Endothelial cell (in vitro differentiated cells): ENCODE data around the gene DHCR7. TPM values are rescaled to one million over a fixed set of nuclear protein-coding genes. Genes with fewer than 3 reads are reported as not detected.
A peak's percentile ranks its signal among the peaks of the same experiment; 100 is the strongest.

Experiments used
- DNase-seq: peaks from one replicate; pipeline ENCODE4 v3.0.0; 2021; ENCODE audit warnings: low spot score
- H3K27ac Mint-ChIP-seq: one replicate; pipeline ENCODE4 v1.8.0; 2021; ENCODE audit warnings: mixed read lengths, inconsistent platforms; ENCODE audit not compliant: unreplicated experiment
- H3K27me3 Mint-ChIP-seq: one replicate; pipeline ENCODE4 v1.8.0; 2021; ENCODE audit warnings: mild to moderate bottlenecking, moderate library complexity, mixed read lengths, inconsistent platforms; ENCODE audit not compliant: unreplicated experiment
- H3K36me3 Mint-ChIP-seq: one replicate; pipeline ENCODE4 v1.8.0; 2021; ENCODE audit warnings: mild to moderate bottlenecking, low read depth, mixed read lengths, inconsistent platforms; ENCODE audit not compliant: unreplicated experiment
- H3K4me1 Mint-ChIP-seq: one replicate; pipeline ENCODE4 v1.8.0; 2021; ENCODE audit warnings: mild to moderate bottlenecking, mixed read lengths, inconsistent platforms; ENCODE audit not compliant: unreplicated experiment
- H3K4me3 Mint-ChIP-seq: one replicate; pipeline ENCODE4 v1.8.0; 2021; ENCODE audit warnings: mild to moderate bottlenecking, mixed read lengths, inconsistent platforms; ENCODE audit not compliant: unreplicated experiment
- H3K9me3 Mint-ChIP-seq: one replicate; pipeline ENCODE4 v1.8.0; 2021; ENCODE audit warnings: mixed read lengths, inconsistent platforms; ENCODE audit not compliant: unreplicated experiment
- total RNA-seq: library from RNA; stranded (reverse); fragmentation: NEBNext Ultra II Directional; extraction: Animal tissue kit (Norgen Biotek cat#: 25700); gene quantifications from one replicate; pipeline ENCODE4 v1.2.1, GENCODE V29; 2021; ENCODE audit not compliant: unreplicated experiment
- TF ChIP-seq, protein P1 (sequence below): fragments of 200-600 bp; sonication (generic); IDR thresholded peaks from one replicate; pipeline ENCODE4 v1.5.0; 2021; ENCODE audit warnings: antibody characterized with exemption; ENCODE audit not compliant: unreplicated experiment

Gene DHCR7
- total RNA-seq, 1 donor from 2014 or later = 130 TPM

DNA sequence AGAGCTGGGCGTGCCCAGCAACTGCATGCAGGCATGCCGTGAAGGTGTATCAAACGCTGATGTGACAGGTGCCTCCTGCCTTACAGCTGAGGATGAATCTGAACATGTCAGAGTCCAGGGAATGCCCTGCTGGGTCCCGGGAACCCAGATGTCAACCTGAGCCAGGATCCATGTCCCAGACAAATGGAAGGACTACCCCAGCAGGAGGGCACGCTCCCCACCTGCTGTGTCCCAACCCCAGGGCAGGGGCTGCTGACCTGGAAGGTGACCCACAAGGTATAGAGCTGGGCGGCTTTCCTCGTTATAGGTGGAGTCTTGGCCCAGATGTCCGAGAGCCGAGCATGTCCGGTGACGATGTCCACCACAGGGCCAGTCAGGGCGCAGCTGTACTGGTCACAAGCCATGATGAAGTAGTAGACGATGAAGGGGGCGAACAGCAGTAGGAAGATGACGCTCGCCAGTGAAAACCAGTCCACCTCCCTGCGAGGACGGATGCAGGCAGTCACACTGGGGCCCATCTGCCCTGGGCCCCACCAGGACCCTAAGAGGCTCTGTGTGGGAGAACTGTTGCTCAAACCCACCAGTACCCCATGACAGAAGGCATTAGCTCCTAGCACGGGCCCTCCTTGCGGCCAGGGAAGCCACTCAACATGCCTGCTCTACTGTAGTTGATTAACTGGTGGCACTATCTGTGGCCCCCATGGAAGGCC lies 4.3 kb downstream of the DHCR7 start:
- no peaks in the 10 kb centered on the region for H3K9me3 Mint-ChIP-seq
- peaks cover 10% of the 10 kb centered on the region for H3K4me1 Mint-ChIP-seq
- peaks cover 30% of the 10 kb centered on the region for H3K36me3 Mint-ChIP-seq
- TF ChIP-seq, protein P1, sequence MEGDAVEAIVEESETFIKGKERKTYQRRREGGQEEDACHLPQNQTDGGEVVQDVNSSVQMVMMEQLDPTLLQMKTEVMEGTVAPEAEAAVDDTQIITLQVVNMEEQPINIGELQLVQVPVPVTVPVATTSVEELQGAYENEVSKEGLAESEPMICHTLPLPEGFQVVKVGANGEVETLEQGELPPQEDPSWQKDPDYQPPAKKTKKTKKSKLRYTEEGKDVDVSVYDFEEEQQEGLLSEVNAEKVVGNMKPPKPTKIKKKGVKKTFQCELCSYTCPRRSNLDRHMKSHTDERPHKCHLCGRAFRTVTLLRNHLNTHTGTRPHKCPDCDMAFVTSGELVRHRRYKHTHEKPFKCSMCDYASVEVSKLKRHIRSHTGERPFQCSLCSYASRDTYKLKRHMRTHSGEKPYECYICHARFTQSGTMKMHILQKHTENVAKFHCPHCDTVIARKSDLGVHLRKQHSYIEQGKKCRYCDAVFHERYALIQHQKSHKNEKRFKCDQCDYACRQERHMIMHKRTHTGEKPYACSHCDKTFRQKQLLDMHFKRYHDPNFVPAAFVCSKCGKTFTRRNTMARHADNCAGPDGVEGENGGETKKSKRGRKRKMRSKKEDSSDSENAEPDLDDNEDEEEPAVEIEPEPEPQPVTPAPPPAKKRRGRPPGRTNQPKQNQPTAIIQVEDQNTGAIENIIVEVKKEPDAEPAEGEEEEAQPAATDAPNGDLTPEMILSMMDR = no peak
- H3K27ac Mint-ChIP-seq = no peak overlapping the region
- peaks cover 5% of the 10 kb centered on the region for H3K27me3 Mint-ChIP-seq
- H3K4me3 Mint-ChIP-seq = no peak overlapping the region
- DNase-seq = no peak

DNA sequence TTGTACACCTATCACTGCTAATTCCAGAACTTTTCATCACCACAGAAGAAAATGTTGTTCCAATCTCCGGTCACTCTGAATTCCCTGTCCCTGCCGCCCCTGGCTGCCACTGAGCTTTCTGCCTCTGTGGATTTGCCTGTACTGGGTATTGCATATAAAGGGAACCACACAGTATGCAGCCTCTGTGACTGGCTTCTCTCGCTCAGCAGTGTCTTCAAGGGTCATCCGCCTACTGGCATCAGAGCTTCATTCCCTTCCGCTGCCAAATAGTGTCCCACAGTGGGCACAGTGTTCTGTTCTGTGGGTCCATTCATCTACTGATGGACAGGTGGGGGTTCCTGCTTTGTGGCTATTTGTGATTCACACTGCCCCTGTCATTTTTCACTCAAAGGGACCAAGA lies 5.3 kb downstream of the DHCR7 start:
- no peak overlapping the region for H3K4me3 Mint-ChIP-seq
- H3K9me3 Mint-ChIP-seq = no peaks in the 10 kb centered on the region
- H3K27me3 Mint-ChIP-seq = peaks cover 4% of the 10 kb centered on the region
- TF ChIP-seq, protein P1 = no peak
- no peak overlapping the region for H3K27ac Mint-ChIP-seq
- no peak for DNase-seq
- peaks cover 9% of the 10 kb centered on the region for H3K4me1 Mint-ChIP-seq
- peaks cover 30% of the 10 kb centered on the region for H3K36me3 Mint-ChIP-seq

DNA sequence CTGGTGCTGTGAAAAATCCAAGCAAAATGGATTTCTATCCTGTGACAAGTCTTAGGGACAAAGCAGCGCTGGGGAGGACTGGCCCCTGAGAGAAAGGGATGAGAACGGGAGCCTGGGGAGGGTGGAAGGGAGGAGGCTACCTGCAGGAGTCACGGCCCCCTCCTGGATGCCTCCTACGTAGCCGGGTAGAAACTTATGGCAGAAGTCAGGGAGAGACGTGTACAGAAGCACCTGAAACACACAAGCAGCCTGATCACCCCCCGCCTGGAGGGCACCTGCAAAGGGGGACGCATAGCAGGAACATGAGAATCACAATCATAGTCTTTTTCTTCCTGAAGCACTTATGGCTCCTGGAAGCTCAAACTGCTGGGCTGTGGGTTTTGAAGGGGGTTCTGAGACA lies 6.1 kb downstream of the DHCR7 start:
- peaks cover 6% of the 10 kb centered on the region for H3K4me1 Mint-ChIP-seq
- H3K27me3 Mint-ChIP-seq = peaks cover 4% of the 10 kb centered on the region
- DNase-seq = no peak
- TF ChIP-seq, protein P1 = no peak
- H3K4me3 Mint-ChIP-seq = no peak overlapping the region
- H3K36me3 Mint-ChIP-seq = peaks cover 30% of the 10 kb centered on the region
- H3K27ac Mint-ChIP-seq = no peak overlapping the region
- no peaks in the 10 kb centered on the region for H3K9me3 Mint-ChIP-seq

DNA sequence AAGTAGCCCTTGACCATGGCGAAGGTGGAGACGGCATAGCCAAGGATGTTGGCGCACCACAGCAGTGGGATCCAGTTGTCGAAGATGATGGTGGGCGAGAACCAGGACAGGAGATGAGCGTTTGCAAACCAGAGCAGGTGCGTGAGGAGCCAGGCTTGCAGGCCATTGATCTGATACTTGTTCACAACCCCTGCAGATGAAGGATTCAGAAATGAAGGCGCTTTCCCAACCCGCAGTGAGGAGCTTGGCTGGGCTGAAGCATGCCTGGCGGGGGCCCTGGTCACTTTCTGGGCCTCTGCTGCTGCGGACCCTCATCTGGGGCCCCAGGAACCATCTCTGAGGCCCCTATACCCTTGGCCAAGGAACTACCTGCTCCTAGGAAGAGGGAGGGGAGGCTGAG lies 6.9 kb downstream of the DHCR7 start:
- H3K27me3 Mint-ChIP-seq = peaks cover 4% of the 10 kb centered on the region
- H3K9me3 Mint-ChIP-seq = no peaks in the 10 kb centered on the region
- TF ChIP-seq, protein P1 = no peak
- H3K36me3 Mint-ChIP-seq = peaks cover 22% of the 10 kb centered on the region
- DNase-seq = no peak
- no peak overlapping the region for H3K27ac Mint-ChIP-seq
- no peaks in the 10 kb centered on the region for H3K4me1 Mint-ChIP-seq
- peak overlapping the region; percentile 38 for H3K4me3 Mint-ChIP-seq

DNA sequence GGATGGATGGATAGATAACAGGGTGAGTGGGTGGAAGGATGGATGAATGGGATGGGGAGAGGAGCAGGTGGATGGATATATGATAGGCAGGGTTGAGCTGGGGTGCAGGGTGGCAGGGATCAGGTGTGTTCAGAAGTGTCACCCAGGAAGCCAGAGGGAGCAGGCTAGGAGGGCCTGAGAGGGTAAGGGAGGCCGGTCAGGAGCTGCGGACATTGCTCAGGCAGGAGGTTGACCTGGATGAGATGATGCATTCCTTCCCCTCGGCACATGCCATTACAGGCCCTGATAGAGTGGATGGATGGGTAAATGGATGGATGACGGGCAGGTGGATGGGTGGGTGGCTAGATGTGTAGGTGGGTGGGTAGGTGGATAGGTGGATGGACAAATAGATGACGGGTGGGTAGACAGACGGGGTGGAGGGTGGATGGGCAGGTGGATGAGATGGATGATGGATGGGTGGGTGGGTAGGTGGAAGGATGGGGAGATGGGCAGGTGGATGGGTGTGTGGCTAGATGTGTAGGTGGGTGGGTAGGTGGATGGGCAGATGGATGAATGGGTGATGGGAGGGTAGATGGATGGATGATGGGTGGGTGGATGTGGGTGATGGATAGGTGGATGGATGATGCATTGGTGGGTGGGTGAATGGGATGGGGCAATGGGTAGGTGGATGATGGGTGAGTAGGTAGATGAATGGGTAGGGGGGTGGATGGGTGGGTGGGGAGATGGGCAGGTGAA lies 8.0 kb downstream of the DHCR7 start:
- no peak for DNase-seq
- Mint-ChIP-seq H3K36me3 (peaks cover 14% of the 10 kb centered on the region), H3K4me3 (no peak overlapping the region), H3K27me3 (peaks cover 4% of the 10 kb centered on the region), H3K27ac (no peak overlapping the region), H3K4me1 (no peaks in the 10 kb centered on the region), H3K9me3 (no peaks in the 10 kb centered on the region)
- TF ChIP-seq, protein P1 = no peak
